ENCODE measurements around the gene PDCD7.
A peak's percentile ranks its signal among the peaks of the same experiment; 100 is the strongest.
"Not testable (repeated sequence)": the region's sequence is repeated elsewhere in the genome, so short reads cannot be mapped to it uniquely, and the experiment has no call there.

Gene PDCD7

DNA sequence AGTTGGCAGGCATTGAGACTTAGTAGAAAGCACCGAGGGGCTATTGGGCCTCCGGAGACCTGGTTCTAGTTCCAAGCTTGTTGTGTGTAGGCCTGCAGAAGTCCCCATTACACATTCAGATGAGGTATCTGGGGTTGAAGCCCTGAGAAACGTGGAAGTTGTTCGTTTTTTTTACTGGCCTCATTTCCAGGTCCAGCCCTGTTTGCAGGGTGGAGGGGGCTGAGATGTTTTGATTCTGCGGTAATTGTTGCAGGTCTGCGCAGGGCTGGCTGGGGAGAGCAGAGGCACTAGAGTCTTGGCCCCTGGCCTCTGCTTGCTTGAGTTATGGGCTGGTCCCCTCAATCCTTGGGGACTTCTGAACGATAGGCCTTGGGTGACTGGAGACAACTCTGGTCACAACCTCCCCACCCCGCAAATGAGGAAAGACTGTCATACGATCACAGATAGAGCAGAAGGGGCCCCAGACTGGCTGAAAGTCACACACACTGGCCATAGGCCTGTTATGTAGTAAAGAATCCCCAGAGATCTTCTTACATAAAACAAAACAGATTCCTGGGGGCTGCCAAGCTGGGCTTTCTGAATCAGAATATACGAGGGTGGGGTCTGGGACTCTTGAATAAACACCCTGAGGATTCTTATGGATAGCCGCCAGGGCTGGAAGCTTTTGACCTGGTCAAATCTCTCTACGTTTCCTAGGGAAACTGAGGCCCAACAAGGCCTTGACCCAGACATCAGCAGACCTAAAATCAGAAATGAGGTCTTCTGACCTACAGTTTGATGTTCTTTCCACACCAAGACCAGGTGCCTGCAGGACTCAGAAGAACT lies 41.5 kb downstream of the PDCD7 start:
- no peak for DNase-seq (ENCODE audit: low spot score)

DNA sequence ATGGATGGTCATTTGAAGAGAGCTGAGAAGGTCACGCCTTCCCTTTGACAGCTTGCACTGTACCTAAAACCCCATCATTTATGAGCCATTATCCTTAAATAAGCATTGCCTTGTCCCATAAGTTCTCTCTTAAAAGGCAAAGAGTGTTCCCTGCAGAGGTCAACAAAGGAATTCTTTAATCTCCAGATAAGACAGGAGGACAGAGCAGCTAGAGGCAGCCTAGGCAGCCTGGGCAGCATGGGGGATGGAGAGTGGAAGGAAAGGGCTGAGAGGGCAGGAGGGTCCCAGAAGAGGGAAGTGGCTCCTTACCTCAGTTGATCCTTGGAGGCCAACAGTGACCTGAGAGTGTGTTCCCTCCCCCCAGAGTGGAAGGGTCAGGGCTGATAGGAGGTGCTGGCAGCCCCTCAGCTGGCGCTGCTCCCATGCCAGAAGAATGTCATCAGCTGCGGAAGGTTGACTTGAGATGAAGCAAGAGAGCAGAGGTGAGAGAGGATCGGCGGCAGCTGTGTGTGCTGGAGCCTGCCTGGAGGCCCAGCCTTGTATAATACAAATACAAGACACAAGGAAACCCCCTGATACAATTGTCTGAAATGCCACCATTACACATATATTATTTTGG lies 44.3 kb downstream of the PDCD7 start:
- DNase-seq (ENCODE audit: low spot score), result no peak

DNA sequence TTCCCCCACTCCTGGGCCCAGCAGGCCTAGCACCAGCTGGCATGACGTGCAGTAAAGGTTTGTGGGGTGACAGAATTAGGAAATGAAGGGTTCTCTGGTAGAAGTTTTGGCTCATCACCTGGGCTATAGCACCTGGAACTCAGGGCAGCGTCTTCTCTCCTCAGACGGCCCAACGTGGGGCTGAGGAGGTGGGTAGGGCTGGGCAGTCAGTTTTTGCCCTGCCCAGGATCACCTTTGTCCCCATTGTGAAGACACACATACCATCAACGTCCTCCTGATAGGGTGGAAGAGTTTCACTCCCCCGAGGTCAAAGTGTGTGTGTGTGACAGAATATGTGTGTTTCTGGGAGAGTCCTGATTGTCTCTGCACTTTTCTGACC lies 45.0 kb downstream of the PDCD7 start:
- no peak for DNase-seq (ENCODE audit: low spot score)

DNA sequence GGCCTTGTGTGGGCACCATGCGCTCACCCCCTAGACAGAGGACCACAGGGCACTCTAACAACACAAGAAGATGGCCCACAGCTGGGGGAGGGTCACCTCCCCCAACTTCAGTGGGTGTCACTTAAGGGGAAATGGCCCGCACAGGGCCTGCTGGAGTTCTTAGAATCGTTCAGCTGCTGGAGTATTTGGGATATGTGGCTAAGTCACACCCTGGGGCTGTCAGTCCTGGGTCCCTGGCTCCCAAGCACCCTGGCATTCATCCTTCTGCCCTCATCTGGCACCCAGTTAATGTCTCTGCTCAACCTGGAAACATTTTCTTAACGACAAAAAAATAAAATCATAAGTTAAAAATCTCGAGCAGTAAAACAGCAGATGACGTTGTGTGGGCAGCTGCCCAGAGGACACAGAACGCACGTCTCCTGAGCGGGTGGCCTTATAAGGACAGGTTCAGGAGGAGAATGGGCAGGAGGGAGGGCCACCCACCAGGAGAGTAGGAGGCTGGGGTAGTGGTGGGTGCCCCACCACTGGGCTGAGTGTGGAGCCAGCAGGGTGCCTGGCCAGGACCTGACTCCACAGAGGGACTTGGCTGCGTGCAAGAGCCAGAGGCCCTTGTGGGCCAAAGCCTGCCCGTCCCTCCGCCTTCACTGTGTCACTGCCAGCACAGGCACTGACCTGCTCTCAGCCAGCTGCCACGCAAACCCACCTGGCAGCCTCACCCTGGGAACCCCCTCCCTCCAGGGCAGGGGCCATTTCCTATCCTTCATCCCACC lies 45.5 kb downstream of the PDCD7 start:
- DNase-seq (ENCODE audit: low spot score), result no peak

DNA sequence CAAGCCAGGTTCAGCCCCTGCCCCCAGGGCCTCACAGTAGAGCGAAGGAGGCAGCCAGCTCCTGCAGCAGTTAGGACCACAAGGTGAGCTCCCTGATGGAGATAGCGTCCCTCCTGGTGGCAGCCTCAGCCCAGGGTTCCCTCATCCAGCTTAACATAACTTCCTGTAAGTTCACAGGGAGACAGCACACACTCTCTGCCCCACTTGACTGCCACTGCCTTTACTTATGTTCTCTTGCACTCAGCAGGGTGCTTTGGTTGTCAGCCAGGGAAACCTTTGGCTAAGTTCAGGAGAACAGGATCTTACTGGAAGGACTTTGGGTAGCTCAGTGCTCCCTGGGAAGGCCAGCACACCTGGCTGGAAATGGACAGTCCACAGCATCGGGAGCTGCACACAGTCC lies 46.2 kb downstream of the PDCD7 start:
- no peak for DNase-seq (ENCODE audit: low spot score)

DNA sequence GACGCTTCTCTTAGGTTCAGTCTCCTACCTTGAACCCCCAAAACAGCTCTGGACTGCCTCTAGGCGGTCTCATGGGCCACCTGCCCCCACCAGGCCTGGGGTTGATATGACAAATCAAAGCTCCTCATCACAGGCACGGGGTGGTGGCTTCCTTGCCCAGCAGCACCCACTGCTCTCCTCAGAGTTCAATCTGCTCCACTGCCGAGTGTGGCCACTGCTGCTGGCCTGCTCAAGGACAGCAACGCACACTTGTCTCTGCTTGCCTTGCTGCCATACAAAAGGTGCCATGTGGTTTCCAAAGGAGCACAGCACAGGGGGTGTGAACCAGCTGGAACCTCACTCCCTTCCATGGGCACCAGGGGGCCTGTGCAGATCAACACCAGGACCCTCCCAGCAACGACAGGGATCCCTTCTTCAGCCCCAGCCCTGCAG lies 46.9 kb downstream of the PDCD7 start:
- DNase-seq (ENCODE audit: low spot score), result peak; percentile 24

DNA sequence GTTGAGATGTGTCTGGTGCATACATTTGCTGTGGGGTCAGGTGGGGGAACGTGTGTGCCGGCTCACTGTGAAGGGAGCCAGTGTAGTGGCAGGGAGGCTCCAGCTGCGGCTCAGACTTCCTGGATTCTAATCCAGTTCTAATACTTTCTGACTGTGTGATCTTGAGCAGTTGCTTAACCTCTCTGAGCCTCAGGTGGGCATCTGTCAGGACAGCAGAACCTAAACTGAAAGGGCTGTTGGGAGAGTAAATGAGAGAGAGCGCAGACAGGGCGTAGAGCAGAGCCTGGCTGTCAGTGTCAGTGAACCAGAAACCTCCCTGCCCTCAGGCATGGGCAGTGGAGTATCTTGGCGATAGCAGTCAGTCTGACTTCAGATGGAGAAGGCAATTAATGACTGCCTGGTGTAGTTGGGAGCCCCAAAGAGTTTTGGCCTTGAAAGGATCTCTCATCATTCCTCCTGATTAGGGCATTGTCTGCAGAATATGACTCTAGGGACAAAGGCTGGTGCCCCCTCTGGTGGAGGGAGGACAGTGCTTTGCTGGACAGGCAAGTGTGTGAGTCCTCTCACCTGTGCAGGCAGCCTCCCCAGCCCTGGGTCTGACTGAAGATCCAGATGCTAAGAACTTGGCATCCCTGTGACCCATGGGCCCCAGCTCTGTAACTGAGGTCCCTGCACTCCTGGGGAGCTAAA lies 47.5 kb downstream of the PDCD7 start:
- no peak for DNase-seq (ENCODE audit: low spot score)

DNA sequence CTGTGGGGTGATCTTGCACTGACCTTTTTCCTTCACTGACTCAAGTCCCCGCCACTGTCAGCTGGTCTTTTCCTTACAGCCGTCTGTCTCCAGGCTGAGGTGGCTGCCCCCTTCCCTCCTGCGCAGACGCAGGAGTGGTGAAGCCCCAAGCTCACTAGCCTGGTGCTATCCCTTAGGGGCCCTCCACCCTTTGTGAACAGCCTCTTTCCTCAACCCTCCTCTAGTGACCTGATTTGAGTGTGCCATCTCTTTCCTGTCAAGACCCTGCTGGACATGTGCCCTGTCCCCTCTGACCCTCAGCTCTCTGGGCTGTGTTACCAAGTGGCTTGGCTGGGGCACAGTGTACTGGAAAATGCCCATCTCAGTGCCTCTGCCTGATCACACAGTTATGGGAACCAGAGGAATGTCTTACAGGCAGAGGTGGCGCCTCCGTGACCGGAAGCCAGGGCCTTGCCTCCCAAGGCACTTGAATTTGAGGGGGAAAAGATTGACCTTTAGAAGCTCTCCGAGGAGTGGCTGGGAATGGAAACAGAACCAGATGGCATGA lies 48.3 kb downstream of the PDCD7 start:
- no peak for DNase-seq (ENCODE audit: low spot score)

DNA sequence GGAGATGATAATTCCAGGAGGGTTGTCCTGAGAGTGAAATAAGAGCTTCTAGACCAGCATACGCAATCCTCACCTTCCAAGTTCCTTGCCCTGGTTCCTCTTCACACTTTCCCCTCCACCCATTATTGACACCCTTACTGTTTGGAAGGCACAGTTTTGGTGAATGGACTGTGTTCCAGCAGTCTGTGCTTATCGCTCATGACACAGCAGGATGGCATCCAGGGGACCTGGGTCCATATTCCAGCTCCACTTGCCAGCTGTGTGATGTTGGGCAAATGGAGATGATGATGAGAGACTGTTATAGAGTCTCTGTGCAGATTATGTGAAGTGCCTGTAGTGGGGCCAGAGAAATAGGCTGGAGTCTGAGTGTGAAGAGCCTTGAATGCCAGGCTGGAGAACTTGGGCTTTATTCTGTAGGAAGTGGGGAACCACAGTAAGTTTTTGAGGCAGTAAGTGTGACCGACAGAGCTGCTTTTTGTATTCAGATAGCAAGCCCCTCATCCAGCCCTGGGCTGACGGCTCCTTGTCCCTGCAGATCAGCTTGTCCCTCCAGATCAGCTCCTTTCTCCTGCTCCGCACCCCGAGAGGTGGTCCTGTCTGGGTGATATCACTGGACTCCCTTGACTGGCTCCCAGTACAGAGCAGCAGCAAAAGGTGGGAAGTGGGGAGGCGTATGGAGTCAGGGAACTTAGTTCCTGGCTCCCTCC lies 49.0 kb downstream of the PDCD7 start:
- DNase-seq (ENCODE audit: low spot score), result no peak

DNA sequence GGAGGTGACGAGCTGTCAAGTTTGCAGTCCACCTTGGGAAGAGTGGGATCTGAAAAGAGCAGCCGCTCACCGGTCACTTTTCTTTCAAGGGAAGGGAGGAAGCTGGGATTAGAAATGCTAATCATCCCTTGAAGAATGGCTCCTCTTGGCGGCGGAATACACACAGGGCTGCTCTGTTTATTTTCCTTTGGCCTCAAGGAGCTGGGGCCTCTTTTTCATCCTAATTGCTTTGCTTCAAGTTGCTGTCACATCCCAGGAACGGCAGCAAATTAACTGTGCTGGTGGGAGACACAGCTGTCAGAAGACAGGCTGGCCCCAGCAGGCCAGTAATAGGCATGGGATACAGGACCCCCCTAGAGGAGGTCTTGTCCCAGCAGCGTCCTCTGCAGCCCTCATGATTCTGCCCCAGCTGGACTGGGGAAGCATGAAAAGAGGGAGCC lies 50.3 kb downstream of the PDCD7 start:
- DNase-seq (ENCODE audit: low spot score), result no peak

DNA sequence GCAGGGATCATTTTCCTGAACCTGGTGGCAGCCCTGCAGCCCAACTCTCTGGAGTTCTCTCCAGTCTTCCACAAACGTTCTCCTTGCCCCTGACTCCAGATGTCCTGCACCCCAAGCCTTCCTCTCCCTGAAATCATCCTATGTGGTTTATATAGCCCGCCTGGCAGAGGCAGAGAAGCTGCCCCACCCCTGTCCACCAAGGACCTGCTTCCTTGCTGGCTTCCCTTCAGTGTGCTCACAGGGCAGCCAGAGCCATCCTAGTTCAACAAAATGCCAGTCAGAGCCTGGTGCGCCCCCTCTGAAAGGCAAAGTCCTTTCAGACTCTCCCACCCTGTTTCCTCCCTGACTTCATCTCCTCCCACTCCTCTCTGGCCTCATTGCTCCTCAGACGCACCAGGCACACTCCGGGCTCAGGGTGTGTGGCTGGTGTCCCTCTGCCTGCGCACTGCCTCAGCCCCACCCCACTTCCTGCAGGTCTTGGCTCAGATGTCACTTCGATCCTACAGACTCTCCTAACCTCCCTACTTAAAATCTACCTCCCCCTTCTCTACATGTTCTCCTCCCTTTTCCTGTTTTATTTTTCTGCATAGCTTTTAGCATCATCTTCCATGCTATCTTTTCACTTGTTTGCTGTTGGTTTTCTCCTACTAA lies 51.2 kb downstream of the PDCD7 start:
- no peak for DNase-seq (ENCODE audit: low spot score)

DNA sequence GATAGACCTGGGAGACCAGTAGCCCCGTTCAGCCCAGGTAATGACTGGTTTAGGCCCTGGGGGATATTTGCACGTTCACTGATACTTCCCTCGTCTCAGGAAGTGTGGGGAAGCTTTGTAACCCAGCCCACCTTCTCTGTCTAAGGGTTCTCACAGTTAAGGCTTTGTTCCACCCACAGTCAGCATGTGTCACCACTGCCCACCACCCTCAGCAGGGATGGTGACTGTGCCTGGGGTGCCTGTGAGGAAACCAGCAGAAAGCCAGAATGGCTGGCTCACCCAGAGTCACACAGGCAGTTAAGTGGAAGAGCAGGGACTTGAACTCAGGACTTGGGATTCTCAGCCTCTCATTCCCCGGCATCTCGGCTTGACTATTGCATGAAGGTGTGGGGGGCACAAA lies 51.9 kb downstream of the PDCD7 start:
- no peak for DNase-seq (ENCODE audit: low spot score)

DNA sequence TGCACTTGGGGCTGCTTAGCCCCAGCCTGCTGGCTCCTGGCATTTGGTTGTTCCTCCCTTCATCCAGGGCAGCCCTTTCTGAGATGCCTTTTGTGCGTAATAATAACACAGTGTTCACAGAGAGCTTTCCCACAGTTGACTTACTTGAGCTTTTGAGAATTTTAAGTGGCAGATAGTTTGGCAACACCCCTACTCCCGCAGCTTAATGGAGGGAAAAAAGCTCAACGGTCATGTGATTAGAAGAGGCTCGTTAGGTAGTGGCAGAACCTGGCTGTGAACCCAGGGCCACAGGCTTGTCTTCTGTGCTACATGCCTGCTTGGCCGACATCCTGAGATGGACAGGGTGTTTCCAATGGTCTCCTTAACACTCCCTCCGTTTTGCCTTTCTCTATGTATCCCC lies 52.3 kb downstream of the PDCD7 start:
- DNase-seq (ENCODE audit: low spot score), result no peak

DNA sequence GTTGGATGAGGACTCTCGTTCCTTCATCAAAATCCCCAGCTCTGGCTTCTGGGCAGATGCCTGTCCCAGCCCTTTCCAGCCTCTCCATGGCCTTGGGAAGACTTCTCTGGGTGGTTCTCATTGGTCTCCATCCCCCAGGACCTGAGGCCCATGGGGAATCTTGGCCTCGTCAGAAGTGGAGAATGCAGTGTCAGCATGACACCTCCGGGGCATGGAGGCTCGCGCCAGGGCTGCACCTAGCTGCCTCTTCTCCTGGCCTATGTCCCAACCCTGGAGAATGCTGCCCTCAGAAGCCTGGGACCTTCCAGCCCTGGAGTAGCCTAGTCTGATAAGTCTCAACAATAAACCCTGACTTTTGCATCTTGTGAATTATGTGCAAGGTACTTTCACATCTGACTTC lies 54.0 kb downstream of the PDCD7 start:
- no peak for DNase-seq (ENCODE audit: low spot score)

DNA sequence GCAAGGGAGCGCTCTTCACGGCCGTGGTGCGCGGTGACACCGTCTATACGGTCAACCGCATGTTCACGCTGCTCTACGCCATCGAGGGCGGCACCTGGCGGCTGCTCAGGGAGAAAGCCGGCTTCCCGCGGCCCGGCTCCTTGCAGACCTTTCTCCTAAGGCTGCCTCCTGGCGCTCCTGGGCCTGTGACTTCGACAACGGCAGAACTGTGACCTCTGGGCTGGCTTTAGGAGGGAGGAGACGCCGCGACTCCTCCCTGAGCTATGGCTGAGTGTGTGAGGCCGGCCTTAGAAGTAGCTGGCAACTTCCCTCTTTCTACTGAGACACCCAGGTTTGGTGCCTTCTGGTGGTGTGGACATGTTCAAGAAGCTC lies 55.6 kb downstream of the PDCD7 start:
- peak; percentile 36 for DNase-seq (ENCODE audit: low spot score)

DNA sequence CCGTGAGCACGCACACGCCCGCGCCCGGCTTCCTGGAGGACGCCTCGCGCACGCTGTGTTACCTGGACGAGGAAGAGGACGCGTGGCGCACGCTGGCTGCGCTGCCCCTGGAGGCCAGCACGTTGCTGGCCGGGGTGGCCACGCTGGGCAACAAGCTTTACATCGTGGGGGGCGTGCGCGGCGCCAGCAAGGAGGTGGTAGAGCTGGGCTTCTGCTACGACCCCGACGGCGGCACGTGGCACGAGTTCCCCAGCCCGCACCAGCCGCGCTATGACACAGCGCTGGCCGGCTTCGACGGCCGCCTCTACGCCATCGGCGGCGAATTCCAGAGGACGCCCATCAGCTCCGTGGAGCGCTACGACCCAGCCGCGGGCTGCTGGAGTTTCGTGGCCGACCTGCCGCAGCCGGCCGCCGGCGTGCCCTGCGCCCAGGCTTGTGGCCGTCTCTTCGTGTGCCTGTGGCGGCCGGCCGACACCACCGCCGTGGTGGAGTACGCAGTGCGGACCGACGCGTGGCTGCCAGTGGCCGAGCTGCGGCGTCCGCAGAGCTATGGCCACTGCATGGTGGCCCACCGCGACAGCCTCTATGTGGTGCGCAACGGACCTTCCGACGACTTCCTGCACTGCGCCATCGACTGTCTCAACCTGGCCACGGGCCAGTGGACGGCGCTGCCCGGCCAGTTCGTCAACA lies 56.2 kb downstream of the PDCD7 start:
- DNase-seq (ENCODE audit: low spot score), result no peak

DNA sequence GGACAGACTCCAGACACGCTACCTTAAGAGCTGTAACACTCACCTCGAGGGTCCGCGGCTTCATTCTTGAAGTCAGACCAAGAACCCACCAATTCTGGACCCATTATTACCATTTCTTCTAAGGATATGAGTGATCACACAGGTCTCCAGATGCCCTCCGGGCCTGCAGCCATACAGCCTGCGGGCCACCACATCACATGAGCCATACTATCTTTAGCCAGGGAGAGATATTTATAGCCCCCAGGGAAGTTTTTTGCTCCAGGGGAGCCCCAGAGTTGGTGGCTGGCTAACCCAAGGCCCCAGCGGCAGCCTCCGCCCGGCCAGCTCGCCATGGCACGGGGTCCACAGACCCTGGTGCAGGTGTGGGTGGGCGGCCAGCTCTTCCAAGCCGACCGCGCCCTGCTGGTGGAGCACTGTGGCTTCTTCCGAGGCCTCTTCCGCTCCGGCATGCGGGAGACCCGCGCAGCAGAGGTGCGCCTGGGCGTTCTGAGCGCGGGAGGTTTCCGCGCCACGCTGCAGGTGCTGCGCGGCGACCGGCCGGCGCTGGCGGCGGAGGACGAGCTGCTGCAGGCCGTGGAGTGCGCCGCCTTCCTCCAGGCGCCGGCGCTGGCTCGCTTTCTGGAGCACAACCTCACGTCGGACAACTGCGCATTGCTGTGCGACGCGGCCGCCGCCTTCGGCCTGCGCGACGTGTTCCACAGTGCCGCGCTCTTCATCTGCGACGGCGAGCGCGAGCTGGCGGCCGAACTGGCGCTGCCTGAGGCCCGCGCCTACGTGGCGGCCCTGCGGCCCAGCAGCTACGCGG lies 56.9 kb downstream of the PDCD7 start, which contains the start of gene KBTBD13:
TSS of gene KBTBD13 (plus strand) at position 261 of the 805 bp plus-strand sequence. CDS start at position 331, 70 bp downstream.
- no peak for DNase-seq (ENCODE audit: low spot score)

DNA sequence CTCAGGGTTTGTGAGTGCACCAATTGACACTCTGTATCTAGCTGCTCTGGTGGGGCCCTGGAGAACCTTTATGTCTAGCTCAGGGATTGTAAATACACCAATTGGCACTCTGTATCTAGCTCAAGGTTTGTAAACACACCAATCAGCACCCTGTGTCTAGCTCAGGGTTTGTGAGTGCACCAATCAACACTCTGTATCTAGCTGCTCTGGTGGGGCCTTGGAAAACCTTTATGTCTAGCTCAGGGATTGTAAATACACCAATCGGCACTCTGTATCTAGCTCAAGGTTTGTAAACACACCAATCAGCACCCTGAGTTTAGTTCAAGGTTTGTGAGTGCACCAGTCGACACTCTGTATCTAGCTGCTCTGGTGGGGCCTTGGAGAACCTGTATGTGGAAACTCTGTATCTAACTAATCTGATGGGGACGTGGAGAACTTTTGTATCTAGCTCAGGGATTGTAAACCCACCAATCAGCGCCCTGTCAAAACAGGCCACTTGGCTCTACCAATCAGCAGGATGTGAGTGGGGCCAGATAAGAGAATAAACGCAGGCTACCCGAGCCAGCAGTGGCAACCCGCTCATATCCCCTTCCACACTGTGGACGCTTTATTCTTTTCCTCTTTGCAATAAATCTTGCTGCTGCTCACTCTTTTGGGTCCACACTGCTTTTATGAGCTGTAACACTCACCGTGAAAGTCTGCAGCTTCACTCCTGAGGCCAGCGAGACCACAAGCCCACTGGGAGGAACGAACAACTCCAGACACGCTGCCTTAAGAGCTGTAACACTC lies 57.8 kb downstream of the PDCD7 start:
- DNase-seq (ENCODE audit: low spot score), result not testable (repeated sequence)
